HUES48 (cell line): ENCODE results near the gene SLAMF1.

Experiments used
- H3K27ac ChIP-seq: one replicate; pipeline ENCODE4 v1.7.0; 2013; ENCODE audit warnings: low read depth, low read length, inconsistent platforms
- H3K27me3 ChIP-seq: 2 replicates; pipeline ENCODE4 v1.6.1; 2013; ENCODE audit warnings: mild to moderate bottlenecking, low read length; ENCODE audit not compliant: control insufficient read depth, insufficient read depth
- H3K36me3 ChIP-seq: 2 replicates; pipeline ENCODE4 v1.6.1; 2013; ENCODE audit warnings: low read length; ENCODE audit not compliant: control insufficient read depth, insufficient read depth
- H3K4me1 ChIP-seq: 2 replicates; pipeline ENCODE4 v1.6.1; 2013; ENCODE audit warnings: mild to moderate bottlenecking, low read length; ENCODE audit not compliant: control insufficient read depth, insufficient read depth
- H3K4me3 ChIP-seq: 2 replicates; pipeline ENCODE4 v1.5.1; 2013; ENCODE audit warnings: mild to moderate bottlenecking, low read depth, low read length
- H3K9ac ChIP-seq: 2 replicates; pipeline ENCODE4 v1.6.1; 2013; ENCODE audit warnings: mild to moderate bottlenecking, low read depth, low read length, moderate library complexity
- H3K9me3 ChIP-seq: 2 replicates; pipeline ENCODE4 v1.6.1; 2013; ENCODE audit warnings: low read length; ENCODE audit not compliant: control insufficient read depth, insufficient read depth

Gene SLAMF1

GRCh38 chr1:160581961-160582360 is 64.9 kb downstream of the SLAMF1 start:
- Histone ChIP-seq H3K9me3 (no peaks in the 10 kb centered on the region), H3K4me3 (no peak overlapping the region), H3K9ac (no peak overlapping the region), H3K4me1 (no peaks in the 10 kb centered on the region), H3K36me3 (no peaks in the 10 kb centered on the region), H3K27ac (no peak overlapping the region), H3K27me3 (no peaks in the 10 kb centered on the region)

GRCh38 chr1:160580221-160580812 is 66.5 kb downstream of the SLAMF1 start:
- no peaks in the 10 kb centered on the region for H3K27me3 ChIP-seq
- no peak overlapping the region for H3K27ac ChIP-seq

GRCh38 chr1:160579216-160579701 is 67.6 kb downstream of the SLAMF1 start, which contains the start of gene CD84:
CD84 (minus strand) TSS chr1:160579496; CDS start chr1:160579437, 59 bp downstream.
- H3K27ac ChIP-seq = no peak within 1 kb of the TSS
- H3K4me3 ChIP-seq = no peak within 1 kb of the TSS
- H3K4me1 ChIP-seq = no peaks in the 10 kb centered on the region
- no peaks in the 10 kb centered on the region for H3K36me3 ChIP-seq
- H3K9ac ChIP-seq = no peak within 1 kb of the TSS
- H3K9me3 ChIP-seq = no peaks in the 10 kb centered on the region
- H3K27me3 ChIP-seq = no peaks in the 10 kb centered on the region

More at GRCh38 chr1:160580221-160580812, 66.5 kb downstream of the SLAMF1 start:
- Histone ChIP-seq H3K9me3 (no peaks in the 10 kb centered on the region), H3K4me3 (no peak overlapping the region), H3K4me1 (no peaks in the 10 kb centered on the region), H3K9ac (no peak overlapping the region), H3K36me3 (no peaks in the 10 kb centered on the region)

GRCh38 chr1:160578525-160579191 is 68.2 kb downstream of the SLAMF1 start:
- H3K9me3 ChIP-seq = no peaks in the 10 kb centered on the region
- H3K27me3 ChIP-seq = no peaks in the 10 kb centered on the region
- no peaks in the 10 kb centered on the region for H3K4me1 ChIP-seq
- H3K27ac ChIP-seq = no peak overlapping the region
- no peak overlapping the region for H3K9ac ChIP-seq
- H3K4me3 ChIP-seq = no peak overlapping the region
- H3K36me3 ChIP-seq = no peaks in the 10 kb centered on the region

GRCh38 chr1:160578175-160578524 is 68.7 kb downstream of the SLAMF1 start:
- H3K9me3 ChIP-seq = no peaks in the 10 kb centered on the region
- no peaks in the 10 kb centered on the region for H3K36me3 ChIP-seq
- H3K9ac ChIP-seq = no peak overlapping the region
- H3K27me3 ChIP-seq = no peaks in the 10 kb centered on the region
- no peaks in the 10 kb centered on the region for H3K4me1 ChIP-seq
- no peak overlapping the region for H3K27ac ChIP-seq
- H3K4me3 ChIP-seq = no peak overlapping the region

GRCh38 chr1:160577671-160578070 is 69.2 kb downstream of the SLAMF1 start:
- no peak overlapping the region for H3K9ac ChIP-seq
- no peaks in the 10 kb centered on the region for H3K9me3 ChIP-seq
- H3K4me3 ChIP-seq = no peak overlapping the region
- H3K27me3 ChIP-seq = no peaks in the 10 kb centered on the region
- H3K27ac ChIP-seq = no peak overlapping the region
- H3K36me3 ChIP-seq = no peaks in the 10 kb centered on the region
- no peaks in the 10 kb centered on the region for H3K4me1 ChIP-seq

GRCh38 chr1:160576884-160577283 is 70.0 kb downstream of the SLAMF1 start:
- no peaks in the 10 kb centered on the region for H3K9me3 ChIP-seq
- H3K4me1 ChIP-seq = no peaks in the 10 kb centered on the region
- H3K4me3 ChIP-seq = no peak overlapping the region
- H3K27me3 ChIP-seq = no peaks in the 10 kb centered on the region
- H3K9ac ChIP-seq = no peak overlapping the region
- H3K27ac ChIP-seq = no peak overlapping the region
- H3K36me3 ChIP-seq = no peaks in the 10 kb centered on the region

- no peaks in the 10 kb centered on the region for H3K36me3 ChIP-seq
- H3K9me3 ChIP-seq = no peaks in the 10 kb centered on the region
- no peaks in the 10 kb centered on the region for H3K27me3 ChIP-seq
- H3K4me1 ChIP-seq = no peaks in the 10 kb centered on the region
- H3K9ac ChIP-seq = no peak overlapping the region
- no peak overlapping the region for H3K27ac ChIP-seq
- no peak overlapping the region for H3K4me3 ChIP-seq
Observed at GRCh38 chr1:160576390-160576789, 70.5 kb downstream of the SLAMF1 start.

- Histone ChIP-seq H3K9ac (no peak overlapping the region), H3K9me3 (no peaks in the 10 kb centered on the region), H3K27ac (no peak overlapping the region), H3K4me3 (no peak overlapping the region), H3K4me1 (no peaks in the 10 kb centered on the region), H3K27me3 (no peaks in the 10 kb centered on the region), H3K36me3 (no peaks in the 10 kb centered on the region)
Observed at GRCh38 chr1:160575112-160575664, 71.7 kb downstream of the SLAMF1 start.

- Histone ChIP-seq H3K27me3 (no peaks in the 10 kb centered on the region), H3K9ac (no peak overlapping the region), H3K4me3 (no peak overlapping the region), H3K36me3 (no peaks in the 10 kb centered on the region), H3K4me1 (no peaks in the 10 kb centered on the region), H3K27ac (no peak overlapping the region), H3K9me3 (no peaks in the 10 kb centered on the region)
Observed at GRCh38 chr1:160570840-160571239, 76.0 kb downstream of the SLAMF1 start.

- no peaks in the 10 kb centered on the region for H3K36me3 ChIP-seq
- H3K9ac ChIP-seq = no peak overlapping the region
- no peak overlapping the region for H3K27ac ChIP-seq
- H3K9me3 ChIP-seq = no peaks in the 10 kb centered on the region
- H3K27me3 ChIP-seq = no peaks in the 10 kb centered on the region
- H3K4me3 ChIP-seq = no peak overlapping the region
- no peaks in the 10 kb centered on the region for H3K4me1 ChIP-seq
Observed at GRCh38 chr1:160569806-160570205, 77.0 kb downstream of the SLAMF1 start.
